ENCODE results near the gene IL23R.

- no peak for TF ChIP-seq CTCF (IDR thresholded peaks at IDR 0.05; ENCODE audit: insufficient read depth, low read depth, low read length)
- TF ChIP-seq EZH2 (IDR thresholded peaks at IDR 0.05; ENCODE audit: insufficient read depth, low read length) = no peak
Measured at GRCh38 chr1:67189953-67190352, 23.7 kb downstream of the IL23R start.
